GM19043 (cell line): Measurements from ENCODE around the gene ADAM17.

ENCODE experiments used
- ATAC-seq: cut with Tn5 transposase; IDR thresholded peaks from one replicate; pipeline ENCODE4 v1.9.1; 2021; ENCODE audit warnings: low read depth; ENCODE audit not compliant: unreplicated experiment

Gene ADAM17

GRCh38 chr2:9474361-9475057, 81.1 kb downstream of the ADAM17 start, which contains the start of gene IAH1:
Gene IAH1 (plus strand): TSS chr2:9474551. CDS start chr2:9474567, 16 bp downstream.
- peak; percentile 68 for ATAC-seq

- ATAC-seq, result peak; percentile 22
These were observed 81.7 kb downstream of the ADAM17 start for GRCh38 chr2:9473985-9474360.

- peak; percentile 14 for ATAC-seq
These were observed 82.2 kb downstream of the ADAM17 start for GRCh38 chr2:9473308-9473984.

GRCh38 chr2:9472511-9472910, 83.1 kb downstream of the ADAM17 start:
- ATAC-seq, result no peak

GRCh38 chr2:9471206-9471605, 84.4 kb downstream of the ADAM17 start:
- ATAC-seq, result no peak

- ATAC-seq, result no peak
These were observed 87.9 kb downstream of the ADAM17 start for GRCh38 chr2:9467687-9468086.

- ATAC-seq, result no peak
These were observed 89.4 kb downstream of the ADAM17 start for GRCh38 chr2:9466147-9466683.

- no peak for ATAC-seq
These were observed 90.5 kb downstream of the ADAM17 start for GRCh38 chr2:9465170-9465569.

- ATAC-seq, result no peak
These were observed 92.0 kb downstream of the ADAM17 start for GRCh38 chr2:9463698-9464034.

- ATAC-seq, result no peak
These were observed 92.5 kb downstream of the ADAM17 start for GRCh38 chr2:9462886-9463697.

- ATAC-seq, result no peak
These were observed 93.3 kb downstream of the ADAM17 start for GRCh38 chr2:9462313-9462712.

GRCh38 chr2:9461079-9461478, 94.6 kb downstream of the ADAM17 start:
- ATAC-seq, result no peak

GRCh38 chr2:9460441-9461017, 95.1 kb downstream of the ADAM17 start:
- no peak for ATAC-seq

GRCh38 chr2:9451231-9451630, 104.4 kb downstream of the ADAM17 start:
- ATAC-seq, result no peak

GRCh38 chr2:9445089-9445488, 110.5 kb downstream of the ADAM17 start:
- no peak for ATAC-seq

GRCh38 chr2:9443526-9443925, 112.1 kb downstream of the ADAM17 start:
- ATAC-seq, result no peak

GRCh38 chr2:9441556-9441955, 114.1 kb downstream of the ADAM17 start:
- no peak for ATAC-seq

- ATAC-seq, result no peak
These were observed 115.4 kb downstream of the ADAM17 start for GRCh38 chr2:9440058-9440727.

- ATAC-seq, result no peak
These were observed 116.1 kb downstream of the ADAM17 start for GRCh38 chr2:9439536-9439935.
